HT1080 (cell line): ENCODE data around the gene RARB. TPM values are rescaled to one million over a fixed set of nuclear protein-coding genes. Genes with fewer than 3 reads are reported as not detected.

Experiments used
- DNase-seq: peaks from one replicate; pipeline ENCODE4 v3.0.0-alpha.2; 2015; ENCODE audit warnings: low read depth
- total RNA-seq: library from RNA; depleted of rRNA; stranded (reverse); fragments of >200 nt; shearing (Covaris generic); gene quantifications from 2 replicates; pipeline ENCODE4 v1.2.3, GENCODE V29; 2014

Gene RARB
- total RNA-seq, 1 experiment from 2014 or later = 0.40 TPM

DNA sequence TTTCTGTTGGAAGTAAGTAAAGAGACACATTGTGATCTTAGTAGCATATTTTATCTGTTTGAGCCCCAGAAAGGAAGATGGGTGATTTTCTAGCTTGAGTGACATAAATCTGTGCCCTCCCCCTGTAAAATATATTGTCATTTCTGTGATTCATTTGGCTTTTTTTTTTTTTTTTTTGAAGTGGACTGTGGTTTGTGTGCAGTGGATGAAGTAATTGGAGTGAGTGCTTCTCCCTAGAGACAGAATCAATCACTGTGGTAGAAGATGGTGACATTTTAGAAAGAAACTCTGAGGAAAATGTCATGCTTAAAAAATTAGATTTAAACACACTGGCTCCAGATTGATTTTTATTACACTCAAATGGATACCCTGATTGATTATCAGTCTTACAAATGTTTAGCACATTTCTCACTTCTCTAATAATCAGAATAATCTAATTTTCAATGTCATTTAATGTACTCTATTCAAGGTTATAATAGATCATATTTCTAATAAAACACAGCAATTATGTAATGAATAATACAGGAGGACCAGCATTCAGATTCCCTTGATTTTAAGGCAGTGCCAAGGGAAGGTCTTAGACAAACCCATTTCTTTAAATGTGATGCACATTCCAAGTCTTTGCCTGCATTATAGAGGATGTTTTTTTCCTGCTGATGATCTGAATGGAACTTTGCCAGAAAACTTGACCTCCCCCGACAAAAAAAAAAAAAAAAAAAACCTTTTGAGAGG, 120.0 kb downstream of the RARB start:
- DNase-seq = peak; percentile 6

DNA sequence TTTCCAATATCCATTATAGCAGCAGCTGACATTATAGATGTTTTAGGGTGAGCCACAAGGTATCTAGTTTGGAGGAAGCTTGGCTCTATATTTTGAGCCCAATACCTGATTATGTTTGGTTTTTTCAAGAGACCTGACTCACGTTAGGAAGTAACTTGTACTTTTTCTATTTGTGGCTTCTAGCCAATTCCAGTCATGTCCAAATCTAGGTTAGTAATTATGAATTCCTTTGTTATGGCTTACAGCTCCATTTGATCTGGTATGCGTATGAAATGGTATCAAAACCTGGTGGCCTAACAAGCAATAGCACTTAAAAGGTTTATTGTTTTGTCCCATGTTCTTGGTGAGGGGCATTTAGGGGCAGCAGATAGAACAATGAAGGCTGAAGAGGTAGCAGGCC, 120.8 kb downstream of the RARB start:
- DNase-seq = no peak

DNA sequence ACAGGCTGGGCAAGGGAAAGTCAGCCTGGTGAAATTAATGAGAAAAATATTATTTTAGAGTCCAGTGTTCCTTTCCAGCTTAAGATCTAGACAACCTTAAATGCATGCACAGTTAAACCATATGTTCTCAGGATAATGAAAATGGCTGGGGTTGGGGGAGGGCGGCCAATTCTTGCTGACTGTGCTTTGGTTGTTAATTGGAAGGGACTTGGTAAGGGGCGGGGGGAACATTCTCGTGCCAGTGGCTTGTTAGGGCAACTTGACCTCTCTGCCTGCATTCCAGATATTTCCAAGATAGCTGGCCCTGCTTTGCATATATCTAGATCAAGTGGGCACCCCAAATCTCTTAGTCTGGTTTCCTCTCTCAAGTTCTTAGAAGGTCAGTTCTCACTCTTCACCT, 124.2 kb downstream of the RARB start:
- no peak for DNase-seq

DNA sequence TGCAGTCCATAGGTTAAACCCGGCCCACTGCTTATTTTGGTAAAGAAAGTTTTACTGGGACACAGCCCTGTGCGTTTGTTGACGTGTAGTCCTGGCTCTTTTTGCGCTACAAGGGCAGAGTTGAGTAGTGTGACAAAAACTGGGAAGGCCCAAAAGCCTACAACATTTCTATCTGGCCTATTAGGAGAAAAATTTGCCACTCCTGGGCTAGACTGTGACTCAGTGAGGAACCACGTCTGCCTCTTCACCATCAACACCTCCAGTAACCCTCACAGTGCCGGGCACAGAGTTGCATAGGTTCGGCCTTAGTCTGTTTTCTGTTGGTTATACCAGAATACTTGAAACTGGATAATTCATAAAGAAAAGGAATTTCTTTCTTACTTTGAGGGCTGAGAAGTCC, 126.3 kb downstream of the RARB start:
- no peak for DNase-seq

DNA sequence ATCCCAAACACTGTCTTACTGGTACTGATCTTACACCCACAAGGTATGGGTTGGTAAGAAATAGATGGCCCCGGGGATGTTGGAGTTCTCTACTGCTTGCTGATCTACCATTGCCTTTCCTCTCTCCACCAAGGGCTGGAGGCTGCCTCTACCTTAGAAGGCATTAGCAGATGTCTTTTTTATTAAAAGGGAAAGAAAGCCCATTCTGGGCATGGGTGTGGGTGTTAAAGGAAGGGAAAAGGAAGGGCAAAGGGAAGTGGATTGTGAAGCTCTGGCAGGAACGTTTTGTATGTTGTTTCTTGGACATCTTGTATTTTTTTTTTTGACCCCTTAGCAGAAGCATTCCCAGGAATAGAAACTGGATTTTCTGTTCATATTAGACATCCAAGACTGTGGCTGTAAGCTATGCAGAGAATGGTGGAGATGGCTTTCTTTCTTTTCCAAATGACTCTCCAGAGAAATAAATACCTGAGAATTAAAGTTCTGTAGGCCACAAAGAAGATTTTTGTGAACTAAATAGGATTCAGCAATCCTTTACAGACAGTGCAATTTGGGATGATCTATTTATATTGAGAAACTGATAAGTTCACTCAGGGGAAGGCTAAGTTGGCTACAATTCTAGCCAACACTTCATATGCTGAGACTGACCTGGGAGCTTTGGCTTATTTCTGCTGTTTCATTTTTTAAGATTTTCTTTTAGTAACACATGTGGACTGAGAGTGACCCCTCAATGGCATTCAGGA, 127.8 kb downstream of the RARB start:
- no peak for DNase-seq

DNA sequence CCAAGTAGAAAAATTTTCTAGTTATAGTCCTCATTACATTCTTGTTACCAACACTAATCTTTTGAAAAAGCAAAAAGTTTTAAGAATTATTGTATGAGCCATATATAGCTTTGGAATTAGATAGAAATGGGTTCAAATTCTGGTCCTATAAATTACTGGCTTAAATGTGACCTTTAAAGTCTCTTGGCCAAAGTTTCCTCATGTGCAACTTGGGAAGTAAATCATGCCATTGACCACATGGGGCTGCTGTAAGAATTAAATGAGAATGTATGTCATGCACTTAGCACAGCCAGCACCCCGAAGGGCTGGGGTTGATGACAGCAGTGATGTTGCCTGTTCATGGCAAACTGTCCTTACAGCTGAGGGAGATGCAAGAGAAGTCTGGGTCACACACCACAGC, 128.4 kb downstream of the RARB start:
- no peak for DNase-seq

DNA sequence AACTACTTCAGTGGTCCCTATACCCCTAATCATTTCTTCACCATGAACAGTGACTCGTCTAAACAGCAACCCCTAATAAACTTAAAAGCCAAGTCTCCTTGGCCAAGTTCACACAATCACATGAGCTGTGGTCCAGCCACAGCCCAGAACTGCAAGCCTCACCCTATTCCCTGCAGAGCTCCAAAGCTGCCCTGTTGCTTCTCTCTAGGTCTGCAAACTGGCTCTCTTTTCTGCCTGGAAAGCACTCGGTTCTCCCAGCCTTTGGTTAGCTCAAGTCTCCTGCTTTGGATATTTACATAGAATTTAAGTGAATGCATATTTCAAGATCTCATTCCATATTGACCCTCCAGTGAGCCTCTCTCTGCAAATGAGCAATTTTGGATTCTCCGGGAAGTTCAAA, 129.6 kb downstream of the RARB start:
- no peak for DNase-seq

DNA sequence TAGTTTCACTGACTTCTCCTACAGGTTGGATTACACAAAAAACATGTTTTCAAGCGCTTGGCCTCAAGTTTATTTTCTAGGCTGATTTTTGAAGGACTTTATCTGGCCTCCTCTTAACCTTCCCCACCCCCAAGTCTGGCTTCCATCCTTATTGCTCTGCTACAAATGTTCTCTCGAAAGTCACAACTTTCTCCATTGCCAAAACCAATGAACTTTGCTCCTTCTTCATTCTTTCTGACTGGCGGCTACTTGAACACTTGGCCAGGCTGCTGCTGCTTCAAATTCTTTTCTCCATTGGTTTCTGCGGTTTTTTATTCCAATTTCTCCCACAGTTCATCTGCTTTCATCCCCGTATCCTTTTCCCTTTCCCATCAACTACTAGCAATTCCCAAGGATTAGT, 130.1 kb downstream of the RARB start:
- DNase-seq = no peak

DNA sequence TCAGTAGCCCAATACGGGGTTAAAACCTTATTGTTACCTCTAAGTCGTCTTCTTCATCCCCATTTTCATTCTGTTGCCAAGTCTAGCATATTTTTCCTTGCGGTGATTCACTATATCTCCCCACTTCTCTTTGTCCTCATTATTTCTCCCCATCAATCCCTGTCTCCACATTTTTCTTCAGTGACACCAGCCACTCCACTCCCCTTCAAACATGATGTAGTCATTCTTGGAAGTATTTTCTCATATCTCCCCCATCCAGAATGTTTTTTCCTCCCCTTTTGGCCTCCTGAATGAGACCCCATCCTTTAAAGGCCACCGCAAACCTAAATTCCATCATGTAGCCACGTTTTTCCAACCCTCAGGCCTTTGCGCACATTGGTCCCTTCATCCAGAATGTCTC, 130.7 kb downstream of the RARB start:
- DNase-seq = no peak

DNA sequence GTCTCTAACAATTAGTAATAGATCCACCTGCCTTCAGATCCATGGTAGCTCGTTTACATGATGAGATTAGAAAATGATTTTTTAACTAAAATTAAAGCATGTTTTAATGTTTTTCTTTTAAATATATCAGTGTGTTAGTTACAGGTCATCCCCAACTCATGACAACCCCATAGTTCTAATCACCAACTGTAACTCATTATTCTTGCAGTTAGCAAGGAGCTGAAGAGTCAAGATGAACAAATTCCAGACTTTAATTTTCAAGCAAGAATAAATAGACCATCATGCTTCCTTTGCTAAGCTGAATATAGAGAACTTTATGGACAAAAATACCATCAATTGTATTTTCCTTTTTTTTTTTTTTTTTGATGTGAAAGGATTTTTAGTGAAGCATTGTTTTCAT, 135.5 kb downstream of the RARB start:
- no peak for DNase-seq

DNA sequence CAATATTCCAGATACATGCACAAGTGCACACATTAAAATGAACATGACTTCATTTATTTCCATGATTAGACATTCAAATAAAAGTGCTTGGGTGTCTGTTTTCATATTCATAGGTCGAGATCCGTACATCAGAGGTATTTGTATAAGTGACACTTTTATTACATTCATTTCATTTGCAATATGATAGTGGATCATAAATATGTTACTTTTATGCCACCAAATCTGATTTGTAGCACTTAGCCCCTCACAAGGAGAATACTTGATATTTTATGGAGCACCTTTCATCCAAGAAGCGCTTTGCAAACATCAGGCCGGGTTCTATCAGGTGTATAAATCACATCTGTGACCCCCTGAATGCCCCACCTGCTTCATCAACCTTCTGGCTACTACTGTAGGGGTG, 136.0 kb downstream of the RARB start:
- no peak for DNase-seq

DNA sequence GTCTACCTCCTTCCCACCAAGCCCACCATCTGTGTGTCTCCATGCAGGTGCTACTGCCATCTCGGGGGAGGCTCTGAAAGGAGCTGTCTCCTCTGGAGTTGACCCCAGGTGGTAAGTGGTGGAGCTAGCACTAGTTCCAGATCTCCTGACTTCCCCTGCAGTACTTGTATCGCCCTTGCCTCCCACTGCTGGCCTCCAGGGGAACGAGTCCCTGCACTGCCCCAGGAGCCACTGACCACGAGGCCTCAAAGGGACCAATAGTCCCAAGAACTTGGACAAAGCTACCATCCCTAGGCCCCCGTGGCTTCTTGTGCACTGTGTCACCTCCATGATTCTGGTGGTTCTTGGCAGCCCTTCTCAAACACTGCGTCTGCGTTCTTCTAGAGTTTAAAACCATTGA, 137.7 kb downstream of the RARB start:
- DNase-seq = no peak

DNA sequence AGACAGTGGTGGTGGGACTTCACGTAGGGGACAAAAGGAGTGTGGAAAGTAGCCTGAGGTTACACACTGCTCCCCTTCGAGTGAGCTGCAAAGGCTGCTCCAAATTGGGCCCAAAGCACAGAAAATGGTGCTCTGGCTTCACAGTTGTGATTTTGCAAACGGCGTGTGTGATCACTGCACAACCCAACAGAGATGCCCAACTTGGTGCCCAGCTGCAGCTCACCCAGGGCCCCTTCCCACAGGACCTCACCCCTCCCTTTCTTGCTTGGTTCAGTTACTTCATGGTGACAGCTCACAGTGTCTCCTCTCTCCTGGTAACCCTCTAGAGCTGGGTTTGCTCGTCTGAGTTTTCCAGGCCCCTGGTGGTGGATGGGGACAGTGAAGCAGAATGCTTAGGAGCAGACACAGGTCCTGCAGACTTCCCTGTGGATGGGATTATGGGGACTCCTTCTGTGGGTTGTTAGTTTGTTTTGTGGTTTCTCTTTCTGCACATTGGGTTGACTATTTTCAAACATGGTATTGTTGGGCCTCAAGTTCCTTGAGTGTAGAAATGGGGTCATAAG, 138.4 kb downstream of the RARB start:
- DNase-seq = no peak

DNA sequence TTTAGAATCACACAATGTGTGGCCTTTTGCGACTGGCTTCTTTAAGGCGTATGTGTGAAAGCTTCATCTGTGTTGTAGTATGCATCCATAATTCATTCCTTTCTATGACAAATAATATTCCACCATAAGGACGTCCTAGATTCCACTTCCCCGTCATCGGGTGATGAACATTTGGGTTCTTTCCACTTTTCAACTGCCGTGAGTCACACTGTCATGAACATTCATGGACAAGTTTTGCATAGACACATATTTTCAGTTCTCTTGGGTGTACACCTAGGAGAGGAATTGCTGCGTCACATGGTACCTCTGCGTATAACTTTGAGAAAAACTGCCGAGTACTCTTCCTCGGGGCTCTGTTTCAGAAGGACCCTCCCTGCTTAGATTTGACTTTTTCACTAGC, 139.3 kb downstream of the RARB start:
- DNase-seq = no peak

DNA sequence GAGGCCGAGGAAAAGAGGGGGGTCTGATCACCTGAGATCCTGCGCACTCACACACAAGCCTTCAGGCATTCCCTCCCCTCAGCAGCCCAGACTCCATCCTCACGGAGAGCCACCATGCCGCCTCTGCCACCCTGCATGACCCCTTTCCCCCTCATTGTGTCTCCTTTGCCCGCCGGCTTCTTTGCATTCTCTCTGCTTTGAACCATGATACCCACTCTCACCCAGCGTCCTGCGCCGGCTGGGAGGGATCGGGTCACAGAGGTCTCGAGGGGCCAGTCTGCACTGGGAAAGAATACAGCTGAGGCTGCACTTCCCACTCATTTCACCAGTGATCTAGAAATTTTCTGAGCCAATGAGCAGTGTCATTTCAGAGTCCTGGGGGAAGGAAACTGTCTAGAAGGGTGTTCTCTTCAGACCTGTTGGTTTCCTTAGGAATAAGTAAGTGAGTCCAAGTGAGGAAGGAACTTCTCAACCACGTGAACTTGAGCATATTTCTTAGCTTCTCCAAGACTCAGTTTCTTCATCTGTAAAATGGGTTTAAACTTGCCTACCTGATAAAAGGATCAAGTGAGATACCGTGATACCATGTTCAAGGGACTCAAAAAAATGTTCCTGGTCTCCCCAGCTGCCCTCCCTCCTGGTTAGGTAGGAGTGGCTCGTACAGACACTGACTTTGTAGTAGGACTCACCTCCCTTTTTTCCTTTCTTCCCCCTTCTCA, 139.9 kb downstream of the RARB start:
- DNase-seq = no peak

DNA sequence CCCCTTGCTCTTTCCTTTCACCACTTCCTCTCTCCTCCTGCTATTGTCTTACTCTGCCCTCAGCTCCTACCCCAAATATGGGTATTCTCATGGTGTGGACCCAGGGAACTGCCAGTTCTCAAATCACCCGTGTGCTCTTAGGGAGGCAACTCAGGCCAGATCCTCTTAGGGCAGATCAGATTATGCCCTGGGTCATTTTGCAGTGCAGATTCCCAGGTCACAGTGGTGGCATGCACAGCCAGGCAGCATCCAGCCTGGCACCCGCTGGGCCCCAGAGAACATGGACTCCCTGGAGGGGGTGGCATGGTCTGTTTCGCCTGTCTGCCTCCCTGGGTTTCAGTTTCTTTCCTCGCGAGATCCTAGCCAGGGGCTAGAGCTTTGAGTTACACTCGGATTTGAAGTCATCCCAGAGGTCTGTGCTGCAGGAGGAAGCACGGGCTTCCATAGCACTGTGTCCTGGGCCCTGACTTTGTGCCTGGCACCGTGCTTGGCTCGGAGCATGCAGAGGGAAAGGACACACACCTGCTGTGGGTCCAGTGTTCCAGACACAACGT, 140.5 kb downstream of the RARB start:
- DNase-seq = no peak

DNA sequence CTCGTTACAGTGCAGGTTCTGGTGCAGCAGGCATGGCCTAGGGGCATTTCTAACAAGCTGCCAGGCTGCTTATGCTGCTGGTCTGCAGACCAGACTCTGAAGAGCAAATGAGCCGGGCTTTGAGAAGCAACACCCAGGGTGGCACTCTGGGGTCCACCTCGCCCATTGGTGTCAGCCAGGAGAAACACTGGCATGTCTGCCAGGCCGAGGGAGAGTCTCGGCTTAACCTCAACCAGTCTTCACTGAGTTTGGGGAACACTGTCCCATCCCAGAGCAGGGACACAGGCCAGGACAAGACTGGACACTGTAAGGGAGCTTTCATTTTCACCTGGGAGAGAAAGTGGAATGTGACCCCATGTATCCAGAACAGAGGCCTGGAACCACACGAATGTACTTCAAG, 143.2 kb downstream of the RARB start:
- no peak for DNase-seq

DNA sequence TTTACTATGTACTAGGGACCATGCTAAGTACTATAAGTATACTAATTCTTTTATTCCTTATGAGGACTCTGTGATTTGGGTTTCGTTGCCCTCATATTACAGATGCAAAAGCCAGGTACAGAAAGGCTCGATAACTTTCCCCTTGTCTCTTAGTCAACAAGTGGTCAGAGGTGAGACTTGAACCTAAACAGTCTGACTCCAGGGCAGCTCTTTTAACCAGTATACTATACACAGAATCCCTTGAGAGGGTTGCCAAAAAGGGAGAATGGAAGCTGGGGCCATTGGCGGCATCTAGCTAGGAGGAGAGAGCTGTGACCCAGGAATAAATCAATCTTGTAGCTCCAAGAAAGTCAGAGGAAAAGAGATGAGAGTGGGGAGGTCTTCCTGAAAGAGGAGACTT, 144.3 kb downstream of the RARB start:
- DNase-seq = peak; percentile 20

DNA sequence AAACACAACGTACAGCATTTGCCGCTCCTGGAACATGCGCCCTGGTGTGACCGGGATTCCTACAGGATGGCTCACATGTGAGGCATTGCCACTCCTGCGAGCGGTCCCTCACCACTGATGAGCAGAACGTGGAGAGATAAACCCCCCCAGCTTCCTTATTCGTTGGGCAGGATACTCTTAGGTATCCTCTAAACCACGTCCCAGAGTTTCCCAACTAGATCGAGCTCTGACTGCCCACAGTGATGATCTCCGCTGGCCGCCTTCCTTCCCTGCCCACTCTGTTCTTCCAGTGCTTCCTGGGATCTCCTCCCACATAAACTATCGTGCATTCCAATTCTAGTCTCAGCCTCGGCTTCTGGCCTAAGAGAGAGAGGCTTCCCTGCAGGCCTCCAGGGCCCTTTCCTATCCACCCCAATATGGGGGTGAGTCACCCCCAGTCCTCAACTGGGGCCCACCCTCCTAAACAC, 144.9 kb downstream of the RARB start:
- DNase-seq = peak; percentile 41

DNA sequence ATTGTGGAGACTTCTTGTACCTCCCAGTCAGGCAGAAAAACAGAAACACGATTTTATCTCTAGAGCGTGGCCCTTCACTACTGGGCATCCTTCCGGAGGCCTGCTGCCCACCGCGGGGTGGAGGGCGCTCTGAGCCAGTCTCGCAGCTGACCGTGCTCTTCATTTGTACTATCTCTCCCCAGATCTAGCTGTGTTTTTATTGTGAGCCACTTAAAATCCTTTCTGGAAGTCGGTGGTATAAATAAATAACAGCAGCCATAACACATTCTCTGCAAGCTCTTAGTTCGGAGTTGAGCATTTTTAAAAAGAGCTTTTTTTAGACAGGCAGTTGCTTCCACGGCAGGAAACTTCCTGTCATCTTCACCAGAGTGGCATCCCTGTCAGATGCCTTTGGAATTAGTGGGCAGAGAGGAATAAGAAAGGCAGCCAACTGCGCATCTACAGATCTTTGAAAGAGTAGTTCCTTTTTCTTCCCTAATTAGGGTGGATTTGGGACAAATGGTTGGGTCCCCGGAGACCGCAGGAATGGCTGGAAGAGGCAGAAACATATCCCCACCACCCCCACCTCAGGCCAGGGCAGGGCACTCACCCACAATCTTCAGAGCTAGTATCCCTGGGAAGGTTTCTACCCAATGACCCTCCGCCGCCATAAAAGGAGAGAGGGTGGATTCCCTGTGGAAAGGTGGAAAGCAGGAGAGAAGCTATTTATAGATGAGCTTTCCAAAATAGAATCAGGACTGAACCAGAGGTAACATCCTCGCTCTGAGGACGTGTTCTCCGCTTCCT, 145.5 kb downstream of the RARB start:
- DNase-seq = peak; percentile 69
